SK-N-SH treated with all-trans-retinoic acid at 6 μM for 48 hours (cell line): ENCODE data around the gene ZIC5.

Source experiments
- ISL1 ChIP-seq: fragments of 250-450 bp; sonication (Bioruptor Pico); IDR thresholded peaks from 2 replicates; pipeline ENCODE4 v2.1.2; 2022; ENCODE audit warnings: mild to moderate bottlenecking, moderate library complexity
- PATZ1 ChIP-seq: fragments of 250-450 bp; sonication (Bioruptor Pico); IDR thresholded peaks from 2 replicates; pipeline ENCODE4 v1.8.0; 2020; ENCODE audit warnings: mild to moderate bottlenecking, moderate library complexity, borderline replicate concordance
- RARB ChIP-seq: fragments of 250-450 bp; sonication (Bioruptor Pico); IDR thresholded peaks from 2 replicates; pipeline ENCODE4 v1.8.0; 2021; ENCODE audit warnings: mild to moderate bottlenecking, moderate library complexity
- TSHZ2 ChIP-seq: fragments of 250-450 bp; sonication (Bioruptor Pico); IDR thresholded peaks from 2 replicates; pipeline ENCODE4 v1.5.0; 2020; ENCODE audit warnings: mild to moderate bottlenecking, moderate library complexity
- ZC3H10 ChIP-seq: fragments of 250-450 bp; sonication (Bioruptor Pico); IDR thresholded peaks from 2 replicates; pipeline ENCODE4 v1.5.1; 2021; ENCODE audit warnings: mild to moderate bottlenecking, moderate library complexity
- ZFP3 ChIP-seq: fragments of 250-450 bp; sonication (Bioruptor Pico); IDR thresholded peaks from 2 replicates; pipeline ENCODE4 v1.5.0; 2020; ENCODE audit warnings: mild to moderate bottlenecking, moderate library complexity
- ZFP30 ChIP-seq: fragments of 450-650 bp; formaldehyde crosslinking; IDR thresholded peaks from 2 replicates; pipeline ENCODE4 v1.5.0; 2022; ENCODE audit warnings: mild to moderate bottlenecking, moderate library complexity
- ZNF8 ChIP-seq: fragments of 450-650 bp; formaldehyde crosslinking; IDR thresholded peaks from 2 replicates; pipeline ENCODE4 v1.5.0; 2020; ENCODE audit warnings: mild to moderate bottlenecking, moderate library complexity
- TF ChIP-seq, protein P1 (sequence below): fragments of 250-450 bp; sonication (Bioruptor Pico); IDR thresholded peaks from 2 replicates; pipeline ENCODE4 v1.8.0; 2021; ENCODE audit warnings: low read depth, mild to moderate bottlenecking, moderate library complexity, borderline replicate concordance

DNA sequence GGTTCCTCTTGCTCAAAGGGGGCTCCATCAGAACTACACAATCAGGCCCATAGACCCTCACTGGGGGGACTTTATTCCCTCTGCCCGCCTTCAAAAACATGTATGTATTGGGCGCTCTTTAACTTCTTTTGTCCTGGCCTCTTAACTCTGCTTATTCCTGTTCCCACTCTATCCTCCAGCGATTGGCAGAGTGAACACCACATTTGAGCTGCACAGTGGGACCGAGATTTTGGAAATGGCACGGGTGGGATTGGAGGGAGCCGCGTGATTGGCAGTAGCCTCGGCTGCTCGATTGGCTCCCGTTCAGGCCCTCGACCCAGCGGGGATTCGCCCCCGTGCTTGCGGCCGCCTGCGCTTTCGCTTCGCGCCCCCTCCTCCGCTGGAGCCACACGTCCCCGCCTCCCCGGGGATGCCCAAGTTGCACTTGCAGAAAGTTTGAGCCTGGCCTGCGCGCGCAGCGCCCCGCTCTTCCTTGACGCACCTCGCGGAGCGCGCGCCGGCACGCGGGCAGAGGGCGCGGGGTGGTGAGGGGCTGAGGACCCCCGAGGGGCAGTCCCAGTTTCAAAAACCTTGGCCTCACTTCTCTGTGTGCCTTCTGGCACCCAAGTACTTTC is at the start of gene ZIC5:
- TF ChIP-seq, protein P1, sequence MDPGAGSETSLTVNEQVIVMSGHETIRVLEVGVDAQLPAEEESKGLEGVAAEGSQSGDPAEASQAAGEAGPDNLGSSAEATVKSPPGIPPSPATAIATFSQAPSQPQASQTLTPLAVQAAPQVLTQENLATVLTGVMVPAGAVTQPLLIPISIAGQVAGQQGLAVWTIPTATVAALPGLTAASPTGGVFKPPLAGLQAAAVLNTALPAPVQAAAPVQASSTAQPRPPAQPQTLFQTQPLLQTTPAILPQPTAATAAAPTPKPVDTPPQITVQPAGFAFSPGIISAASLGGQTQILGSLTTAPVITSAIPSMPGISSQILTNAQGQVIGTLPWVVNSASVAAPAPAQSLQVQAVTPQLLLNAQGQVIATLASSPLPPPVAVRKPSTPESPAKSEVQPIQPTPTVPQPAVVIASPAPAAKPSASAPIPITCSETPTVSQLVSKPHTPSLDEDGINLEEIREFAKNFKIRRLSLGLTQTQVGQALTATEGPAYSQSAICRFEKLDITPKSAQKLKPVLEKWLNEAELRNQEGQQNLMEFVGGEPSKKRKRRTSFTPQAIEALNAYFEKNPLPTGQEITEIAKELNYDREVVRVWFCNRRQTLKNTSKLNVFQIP, result no peak
- TF ChIP-seq RARB (CRISPR knock-in tag) (no peak), ZFP30 (no peak), PATZ1 (no peak), TSHZ2 (CRISPR knock-in tag) (no peak), ZFP3 (CRISPR knock-in tag) (no peak), ZNF8 (CRISPR knock-in tag) (no peak), ISL1 (CRISPR knock-in tag) (no peak), ZC3H10 (CRISPR knock-in tag) (no peak)
